Endothelial cell of umbilical vein (primary cell): Measurements from ENCODE around the gene TM4SF5. TPM values are rescaled to one million over a fixed set of nuclear protein-coding genes. Genes with fewer than 3 reads are reported as not detected.

ENCODE experiments used
- BruUV-seq: library from RNA; stranded (reverse); fragments of 400-500 nt; replicated peaks from 2 replicates; lab custom pipeline; 2021; lab: Mats Ljungman, UMichigan
- CTCF ChIA-PET: fragments of 300-600, 350-600 bp; sonication (Branson Sonifier 250); formaldehyde crosslinking; loops from one replicate; lab custom pipeline; 2021; ENCODE audit warnings: antibody characterized with exemption, inconsistent platforms; lab: Charles Lee
- POLR2A ChIA-PET: fragments of 300-600, 350-600 bp; sonication (Branson Sonifier 250); formaldehyde crosslinking; loops from one replicate; lab custom pipeline; 2021; ENCODE audit warnings: antibody characterized with exemption, inconsistent platforms; lab: Charles Lee
- DNase-seq: peaks from one replicate; pipeline ENCODE4 v3.0.0-alpha.2; 2011; ENCODE audit warnings: low read depth, low spot score
- FAIRE-seq: peaks from 2 replicates; lab custom pipeline; 2011; peaks lifted over from hg19 to GRCh38; lab: Jason Lieb, UNC
- H2AFZ ChIP-seq: 2 replicates; pipeline ENCODE4 v1.6.0; 2012; ENCODE audit warnings: low read depth, low read length, control low read depth, inconsistent platforms
- H3K27ac ChIP-seq: 2 replicates; pipeline ENCODE4 v1.5.1; 2011; ENCODE audit warnings: low read depth, mild to moderate bottlenecking, control low read depth, low read length, moderate library complexity; ENCODE audit not compliant: insufficient read depth
- H3K27me3 ChIP-seq, 2 experiments: 2 replicates each; pipeline versions ENCODE4 v1.6.0 to v1.6.1; 2011; ENCODE audit warnings: low read length in 2 of 2, mixed read lengths in 1 of 2; ENCODE audit not compliant: control insufficient read depth in 2 of 2, insufficient read depth in 2 of 2
- H3K36me3 ChIP-seq, 2 experiments: 2 replicates in 1 of 2; 3 replicates in 1 of 2; pipeline ENCODE4 v1.5.1; 2011; ENCODE audit warnings: low read length in 2 of 2, mild to moderate bottlenecking in 1 of 2, moderate library complexity in 1 of 2; ENCODE audit not compliant: control insufficient read depth in 2 of 2, insufficient read depth in 2 of 2; ENCODE audit errors: extremely low read depth in 1 of 2
- H3K4me1 ChIP-seq: 3 replicates; pipeline ENCODE4 v1.5.1; 2011; ENCODE audit warnings: mild to moderate bottlenecking, low read length; ENCODE audit not compliant: control insufficient read depth, insufficient read depth; ENCODE audit errors: extremely low read depth
- H3K4me2 ChIP-seq: 2 replicates; pipeline ENCODE4 v1.6.1; 2011; ENCODE audit warnings: low read length, control low read depth, mixed read lengths; ENCODE audit not compliant: insufficient read depth
- H3K4me3 ChIP-seq, 3 experiments: fragments of 200-600 bp in 1 of 3; sonication (generic), shearing (Covaris generic) in 1 of 3; replicated peaks in 1 of 3; 2 replicates each; pipeline ENCODE4 v1.5.1; 2011 to 2016; ENCODE audit warnings: control low read depth in 3 of 3, low read length in 3 of 3, mild to moderate bottlenecking in 2 of 3, inconsistent platforms in 1 of 3, low read depth in 1 of 3, moderate library complexity in 1 of 3; ENCODE audit not compliant: insufficient read depth in 1 of 3
- H3K79me2 ChIP-seq: 2 replicates; pipeline ENCODE4 v1.6.0; 2012; ENCODE audit warnings: low read length, inconsistent platforms; ENCODE audit not compliant: control insufficient read depth, insufficient read depth
- H3K9ac ChIP-seq: replicated peaks from 2 replicates; pipeline ENCODE3; 2011; ENCODE audit warnings: low read length, control low read depth; ENCODE audit not compliant: insufficient read depth; ENCODE audit errors: extremely low read depth
- H3K9me1 ChIP-seq: replicated peaks from 3 replicates; pipeline ENCODE4 v1.6.0; 2011; ENCODE audit warnings: mild to moderate bottlenecking, low read length; ENCODE audit not compliant: control insufficient read depth, insufficient read depth; ENCODE audit errors: extremely low read depth
- H3K9me3 ChIP-seq: replicated peaks from 2 replicates; pipeline ENCODE4 v1.5.1; 2012; ENCODE audit warnings: low read length, inconsistent platforms; ENCODE audit not compliant: control insufficient read depth, insufficient read depth
- H4K20me1 ChIP-seq: replicated peaks from 2 replicates; pipeline ENCODE3; 2011; ENCODE audit warnings: mild to moderate bottlenecking, low read length; ENCODE audit not compliant: control insufficient read depth, insufficient read depth; ENCODE audit errors: extremely low read depth
- EZH2 ChIP-seq: IDR thresholded peaks from 2 replicates; pipeline ENCODE4 v1.6.1; 2012; ENCODE audit warnings: borderline replicate concordance, low read depth, mild to moderate bottlenecking, moderate library complexity, low read length, inconsistent platforms; ENCODE audit not compliant: severe bottlenecking
- FOS ChIP-seq: IDR thresholded peaks from 2 replicates; pipeline ENCODE4 v1.6.1; 2011; ENCODE audit warnings: mild to moderate bottlenecking, low read length, moderate library complexity, borderline replicate concordance; ENCODE audit not compliant: insufficient read depth
- GATA2 ChIP-seq: IDR thresholded peaks from 2 replicates; pipeline ENCODE4 v1.7.0; 2011; ENCODE audit warnings: low read depth, mild to moderate bottlenecking, moderate library complexity, mixed read lengths, low read length; ENCODE audit not compliant: insufficient read length, insufficient read depth
- JUN ChIP-seq: IDR thresholded peaks from 2 replicates; pipeline ENCODE4 v1.6.1; 2011; ENCODE audit warnings: borderline replicate concordance, low read depth; ENCODE audit not compliant: insufficient read length, insufficient read depth
- MYC ChIP-seq: IDR thresholded peaks from one replicate; pipeline ENCODE4 v1.6.1; 2011; ENCODE audit warnings: mild to moderate bottlenecking, low read depth, low read length
- POLR2A ChIP-seq: IDR thresholded peaks from 2 replicates; pipeline ENCODE4 v1.6.1; 2012; ENCODE audit warnings: low read depth, mild to moderate bottlenecking, control low read depth, low read length
- POLR2AphosphoS5 ChIP-seq: IDR thresholded peaks from 2 replicates; pipeline ENCODE4 v1.6.1; 2012; ENCODE audit warnings: low read depth, mild to moderate bottlenecking, control low read depth, low read length, moderate library complexity; ENCODE audit not compliant: insufficient read depth
- dilution Hi-C: fragments of 300-500 bp; cut with MboI; formaldehyde crosslinking; loops from one replicate; pipeline ENCODE4 v1.15.0; 2019; ENCODE audit warnings: low sequenced_read_pairs; ENCODE audit not compliant: extremely low pct_ligation_motif_present
- intact Hi-C: fragments of 100-400 bp; cut with micrococcal nuclease; formaldehyde crosslinking; loops from one replicate; pipeline ENCODE4 v1.10.0; 2022
- polyA plus RNA-seq, 4 experiments: library from polyadenylated mRNA; depleted of rRNA in 3 of 4; stranded (reverse) in 3 of 4; unstranded in 1 of 4; fragments of >200 nt; gene quantifications; 2 replicates each; pipeline versions ENCODE4 v1.2.1 to v1.2.3, GENCODE V29; 2011 to 2012; ENCODE audit warnings: missing spikeins in 1 of 4
- total RNA-seq: library from RNA; stranded (reverse); gene quantifications from 2 replicates; pipeline ENCODE4 v1.2.3, GENCODE V29; 2021
- TF ChIP-seq, protein P1 (sequence below), 2 donors: IDR thresholded peaks; 1 replicate in 1 of 2; 2 replicates in 1 of 2; pipeline ENCODE4 v1.5.1; 2011; ENCODE audit warnings: low read length in 2 of 2, mild to moderate bottlenecking in 2 of 2, moderate library complexity in 2 of 2, control low read depth in 1 of 2, inconsistent platforms in 1 of 2, low read depth in 1 of 2; ENCODE audit not compliant: insufficient read depth in 1 of 2; ENCODE audit errors: extremely low read depth in 1 of 2
- TF ChIP-seq, protein P2 (sequence below): IDR thresholded peaks from 2 replicates; pipeline ENCODE4 v1.6.1; 2011; ENCODE audit not compliant: insufficient read depth, insufficient read length

TM4SF5 gene
- total and polyA plus RNA-seq, 2 donors (not counting 3 experiments of a cell fraction or from before 2014, with no cell fraction given), result not detected

DNA sequence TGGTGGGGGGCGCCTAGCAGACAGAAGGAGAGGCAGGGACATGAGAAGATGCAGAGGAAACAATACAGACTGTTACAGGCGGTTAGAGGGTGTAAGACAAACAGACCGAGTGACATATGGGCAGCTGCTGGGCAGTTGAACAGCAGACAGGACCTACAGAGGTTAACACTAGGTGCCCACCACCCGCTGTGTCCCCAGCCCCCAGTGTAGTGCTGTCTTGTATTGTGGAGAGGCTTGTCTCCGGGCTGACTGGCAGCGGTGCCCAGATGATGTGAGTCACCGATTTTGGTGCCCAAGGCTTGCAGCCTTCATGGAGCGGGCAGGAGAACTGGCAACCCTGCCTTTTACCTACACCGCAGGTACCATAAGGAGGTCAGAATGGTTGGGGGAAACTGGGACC is 29.6 kb upstream of the TM4SF5 start:
- H3K4me3 ChIP-seq, result no peak overlapping the region
- no peaks in the 10 kb centered on the region for H3K9me3 ChIP-seq
- intact Hi-C loops (no loop called here), dilution Hi-C loops (no loop called here)
- BruUV-seq, result no TSS peak
- FAIRE-seq, result no peak
- no peaks in the 10 kb centered on the region for H4K20me1 ChIP-seq
- no peaks in the 10 kb centered on the region for H3K36me3 ChIP-seq
- H3K9ac ChIP-seq, result no peak overlapping the region
- DNase-seq, result no peak
- H2AFZ ChIP-seq, result no peak overlapping the region
- no peak overlapping the region for H3K27ac ChIP-seq
- ChIA-PET POLR2A (no interaction called here), CTCF (no interaction called here)
- H3K79me2 ChIP-seq, result no peaks in the 10 kb centered on the region
- no peak overlapping the region for H3K4me2 ChIP-seq
- H3K4me1 ChIP-seq, result peaks cover 8% of the 10 kb centered on the region
- TF ChIP-seq GATA2 (no peak), EZH2 (no peak), FOS (no peak), MYC (no peak), POLR2AphosphoS5 (no peak), POLR2A (no peak), JUN (no peak)
- TF ChIP-seq, protein P1, sequence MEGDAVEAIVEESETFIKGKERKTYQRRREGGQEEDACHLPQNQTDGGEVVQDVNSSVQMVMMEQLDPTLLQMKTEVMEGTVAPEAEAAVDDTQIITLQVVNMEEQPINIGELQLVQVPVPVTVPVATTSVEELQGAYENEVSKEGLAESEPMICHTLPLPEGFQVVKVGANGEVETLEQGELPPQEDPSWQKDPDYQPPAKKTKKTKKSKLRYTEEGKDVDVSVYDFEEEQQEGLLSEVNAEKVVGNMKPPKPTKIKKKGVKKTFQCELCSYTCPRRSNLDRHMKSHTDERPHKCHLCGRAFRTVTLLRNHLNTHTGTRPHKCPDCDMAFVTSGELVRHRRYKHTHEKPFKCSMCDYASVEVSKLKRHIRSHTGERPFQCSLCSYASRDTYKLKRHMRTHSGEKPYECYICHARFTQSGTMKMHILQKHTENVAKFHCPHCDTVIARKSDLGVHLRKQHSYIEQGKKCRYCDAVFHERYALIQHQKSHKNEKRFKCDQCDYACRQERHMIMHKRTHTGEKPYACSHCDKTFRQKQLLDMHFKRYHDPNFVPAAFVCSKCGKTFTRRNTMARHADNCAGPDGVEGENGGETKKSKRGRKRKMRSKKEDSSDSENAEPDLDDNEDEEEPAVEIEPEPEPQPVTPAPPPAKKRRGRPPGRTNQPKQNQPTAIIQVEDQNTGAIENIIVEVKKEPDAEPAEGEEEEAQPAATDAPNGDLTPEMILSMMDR (IDR thresholded peaks at IDR 0.05; ENCODE audit: extremely low read depth in 1 of 2, insufficient read depth in 1 of 2, low read depth in 1 of 2, low read length in 2 of 2), result no peak
- TF ChIP-seq, protein P2, sequence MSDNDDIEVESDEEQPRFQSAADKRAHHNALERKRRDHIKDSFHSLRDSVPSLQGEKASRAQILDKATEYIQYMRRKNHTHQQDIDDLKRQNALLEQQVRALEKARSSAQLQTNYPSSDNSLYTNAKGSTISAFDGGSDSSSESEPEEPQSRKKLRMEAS, result no peak
- no peaks in the 10 kb centered on the region for H3K9me1 ChIP-seq
- H3K27me3 ChIP-seq, result peaks cover 9 to 14% of the 10 kb centered on the region in 2 experiments
